Brain pericyte (primary cell): ENCODE measurements around the gene CDCA5.
"Not testable (repeated sequence)": the region's sequence is repeated elsewhere in the genome, so short reads cannot be mapped to it uniquely, and the experiment has no call there.

Source experiments
- DNase-seq: peaks from one replicate; pipeline ENCODE4 v3.0.0-alpha.2; 2012; ENCODE audit warnings: low read depth, low spot score

Gene CDCA5

GRCh38 chr11:65118891-65119669 lies 35.2 kb upstream of the CDCA5 start:
- not testable (repeated sequence) for DNase-seq

DNA sequence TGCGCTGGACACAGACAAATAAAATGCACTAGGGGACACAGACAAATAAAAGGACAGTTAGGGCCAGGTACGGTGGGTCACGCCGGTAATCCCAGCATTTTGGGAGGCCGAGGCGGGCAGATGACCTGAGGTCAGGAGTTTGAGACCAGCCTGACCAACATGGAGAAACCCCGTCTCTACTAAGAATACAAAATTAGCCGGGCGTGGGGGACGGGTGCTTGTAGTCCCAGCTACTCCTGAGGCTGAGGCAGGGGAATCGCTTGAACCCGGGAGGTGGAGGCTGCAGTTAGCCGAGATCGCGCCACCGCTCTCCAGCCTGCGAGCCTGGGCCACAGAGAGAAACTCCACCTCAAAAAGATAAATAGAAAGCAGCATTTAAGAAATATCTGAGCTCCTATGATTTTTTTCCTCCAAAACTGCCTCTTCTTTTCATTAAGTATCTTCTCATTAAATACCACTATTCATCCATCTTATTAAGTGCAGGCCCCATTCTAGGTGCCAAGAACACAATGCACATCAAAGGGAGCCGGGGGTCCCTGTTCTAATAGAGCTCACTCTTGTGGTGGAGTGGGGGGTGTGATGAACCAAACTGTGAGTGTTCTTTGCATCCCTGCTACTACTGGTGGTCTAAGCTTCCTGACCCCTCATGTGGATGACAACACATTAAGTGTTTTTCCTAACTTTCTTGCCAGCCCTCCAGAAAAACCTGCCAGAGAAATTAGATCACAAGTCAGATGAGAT lies 34.4 kb upstream of the CDCA5 start:
- DNase-seq: no peak

DNA sequence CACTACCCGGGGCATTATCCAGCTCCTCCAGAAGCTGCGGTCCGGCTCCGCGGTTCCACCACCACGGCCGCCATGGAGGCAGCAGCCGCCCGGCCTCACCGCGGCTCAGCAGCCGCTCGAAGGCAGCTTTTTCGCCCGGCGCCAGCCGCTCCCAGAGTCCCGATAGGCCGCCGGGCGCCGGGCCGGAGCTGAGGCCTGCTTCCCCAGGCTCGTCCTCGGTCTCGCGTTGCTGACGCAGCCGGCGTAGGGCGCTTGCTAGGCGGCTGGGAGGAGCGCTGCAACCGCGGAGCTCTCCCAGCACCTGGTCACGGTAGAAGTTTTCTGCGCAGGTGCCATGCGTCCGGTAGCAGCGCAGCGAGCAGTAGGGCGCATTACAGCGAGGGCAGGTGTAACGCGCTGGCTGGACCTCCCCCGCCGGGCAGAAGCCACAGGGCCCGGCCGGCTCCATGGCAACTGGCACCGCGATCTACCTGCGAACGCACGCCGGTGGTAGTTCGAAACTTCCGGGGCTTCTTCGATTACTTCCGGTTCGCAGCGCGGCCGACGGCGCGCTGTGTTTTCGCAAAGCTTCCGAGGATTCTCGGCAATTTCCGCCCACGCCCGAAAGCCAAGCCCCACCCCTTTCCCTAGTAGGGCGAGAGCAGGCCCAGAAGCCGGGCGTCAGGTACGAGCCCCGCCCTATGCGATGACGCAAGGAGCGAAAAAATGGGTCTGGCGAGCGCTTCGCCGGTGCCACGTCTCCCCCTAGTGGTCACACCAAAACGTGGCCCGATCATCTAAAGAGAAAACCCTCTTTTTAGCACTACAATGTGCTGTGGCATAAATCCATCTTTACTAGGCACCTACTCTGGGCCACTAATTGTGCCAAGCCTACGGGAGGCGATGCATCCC lies 33.6 kb upstream of the CDCA5 start, which contains the start of gene ZNHIT2:
Gene ZNHIT2 (minus strand): TSS at position 496 of the 891 bp plus-strand sequence. CDS start 48 bp downstream, at position 448.
- peak; percentile 97 for DNase-seq

- DNase-seq: no peak
Observed at GRCh38 chr11:65116370-65117205, 32.7 kb upstream of the CDCA5 start.

DNA sequence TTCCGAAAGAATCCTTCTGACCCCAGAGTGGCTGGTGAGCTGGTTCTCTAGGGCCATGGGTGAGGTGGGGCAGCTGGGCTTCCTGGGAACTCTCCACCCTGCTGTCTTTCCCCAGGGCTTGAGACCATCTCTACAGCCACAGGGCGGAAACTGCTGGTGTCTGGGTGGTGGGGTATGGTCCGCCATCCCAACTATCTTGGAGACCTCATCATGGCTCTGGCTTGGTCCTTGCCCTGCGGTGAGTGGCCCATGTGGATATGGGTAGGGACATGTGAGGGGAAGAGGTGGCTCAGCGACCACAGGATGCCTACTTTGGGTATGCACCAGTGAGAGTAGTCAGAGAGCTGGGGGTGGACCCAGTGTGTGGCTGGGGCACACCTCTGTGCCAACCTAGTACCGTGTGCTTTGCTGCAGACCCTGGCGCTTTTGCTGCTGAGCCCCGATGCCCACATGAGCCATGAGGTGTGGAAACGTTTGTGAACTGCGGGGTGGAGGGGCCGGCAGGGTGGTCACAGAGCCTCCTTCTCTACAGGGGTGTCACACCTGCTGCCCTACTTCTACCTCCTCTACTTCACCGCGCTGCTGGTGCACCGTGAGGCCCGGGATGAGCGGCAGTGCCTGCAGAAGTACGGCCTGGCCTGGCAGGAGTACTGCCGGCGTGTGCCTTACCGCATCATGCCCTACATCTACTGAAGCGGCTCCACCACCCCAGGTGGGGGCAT lies 31.7 kb upstream of the CDCA5 start:
- no peak for DNase-seq

DNA sequence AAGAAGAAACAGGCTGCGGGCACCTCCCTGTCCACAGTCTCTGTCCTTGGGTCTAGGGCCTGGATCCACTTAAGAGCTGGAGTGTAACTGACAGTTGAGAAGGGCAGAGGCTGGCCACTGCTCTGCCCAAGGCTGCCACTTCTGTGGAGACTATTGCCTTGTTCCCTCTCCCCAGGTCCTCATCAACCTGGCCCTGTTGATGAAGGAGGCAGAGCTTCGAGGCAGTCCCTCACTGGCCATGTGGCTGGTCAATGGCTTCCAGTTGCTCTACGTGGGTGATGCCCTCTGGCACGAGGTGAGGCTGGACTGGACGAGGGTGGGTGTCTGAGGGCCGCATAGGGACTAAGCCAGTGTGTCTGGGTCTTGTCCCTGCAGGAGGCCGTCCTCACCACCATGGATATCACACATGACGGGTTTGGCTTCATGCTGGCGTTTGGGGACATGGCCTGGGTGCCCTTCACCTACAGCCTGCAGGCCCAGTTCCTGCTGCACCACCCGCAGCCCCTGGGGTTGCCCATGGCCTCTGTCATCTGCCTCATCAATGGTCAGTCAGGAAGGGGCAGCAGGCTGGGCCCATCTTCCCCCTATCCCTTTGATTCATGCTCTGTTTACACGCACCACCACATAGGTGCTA lies 30.8 kb upstream of the CDCA5 start:
- DNase-seq: no peak

GRCh38 chr11:65113839-65114238 lies 30.0 kb upstream of the CDCA5 start:
- DNase-seq: no peak

GRCh38 chr11:65113361-65113756 lies 29.5 kb upstream of the CDCA5 start:
- DNase-seq: no peak

DNA sequence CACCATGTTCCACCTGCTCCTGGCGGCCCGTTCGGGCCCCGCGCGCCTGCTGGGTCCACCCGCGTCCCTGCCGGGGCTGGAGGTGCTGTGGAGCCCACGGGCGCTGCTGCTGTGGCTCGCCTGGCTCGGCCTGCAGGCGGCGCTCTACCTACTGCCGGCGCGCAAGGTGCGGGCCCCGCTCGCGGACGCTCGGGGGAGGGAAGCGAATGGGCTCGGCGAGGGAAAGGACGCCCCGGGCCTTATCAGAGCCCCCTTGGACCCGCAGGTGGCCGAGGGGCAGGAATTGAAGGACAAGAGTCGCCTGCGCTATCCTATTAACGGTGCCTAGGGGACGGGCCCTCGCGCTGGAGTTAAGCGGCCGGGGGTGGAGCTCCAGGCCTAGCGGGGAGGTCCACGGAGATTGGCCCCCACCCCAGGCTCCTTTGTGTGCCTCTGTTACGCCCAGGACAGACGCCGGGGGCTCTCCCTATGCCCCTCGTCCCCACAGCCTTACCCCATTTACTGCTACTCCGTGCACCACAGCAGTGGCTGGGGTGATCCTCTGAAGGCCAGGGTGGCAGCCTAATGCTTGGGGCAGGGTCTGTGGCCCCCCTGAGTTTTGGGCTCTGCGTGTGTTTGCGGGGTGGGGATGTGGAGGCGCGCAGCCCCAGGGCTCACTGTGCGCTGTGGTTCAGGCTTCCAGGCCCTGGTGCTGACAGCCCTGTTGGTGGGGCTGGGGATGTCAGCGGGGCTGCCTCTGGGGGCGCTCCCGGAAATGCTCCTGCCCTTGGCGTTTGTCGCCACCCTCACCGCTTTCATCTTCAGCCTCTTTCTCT lies 28.9 kb upstream of the CDCA5 start:
- no peak for DNase-seq

DNA sequence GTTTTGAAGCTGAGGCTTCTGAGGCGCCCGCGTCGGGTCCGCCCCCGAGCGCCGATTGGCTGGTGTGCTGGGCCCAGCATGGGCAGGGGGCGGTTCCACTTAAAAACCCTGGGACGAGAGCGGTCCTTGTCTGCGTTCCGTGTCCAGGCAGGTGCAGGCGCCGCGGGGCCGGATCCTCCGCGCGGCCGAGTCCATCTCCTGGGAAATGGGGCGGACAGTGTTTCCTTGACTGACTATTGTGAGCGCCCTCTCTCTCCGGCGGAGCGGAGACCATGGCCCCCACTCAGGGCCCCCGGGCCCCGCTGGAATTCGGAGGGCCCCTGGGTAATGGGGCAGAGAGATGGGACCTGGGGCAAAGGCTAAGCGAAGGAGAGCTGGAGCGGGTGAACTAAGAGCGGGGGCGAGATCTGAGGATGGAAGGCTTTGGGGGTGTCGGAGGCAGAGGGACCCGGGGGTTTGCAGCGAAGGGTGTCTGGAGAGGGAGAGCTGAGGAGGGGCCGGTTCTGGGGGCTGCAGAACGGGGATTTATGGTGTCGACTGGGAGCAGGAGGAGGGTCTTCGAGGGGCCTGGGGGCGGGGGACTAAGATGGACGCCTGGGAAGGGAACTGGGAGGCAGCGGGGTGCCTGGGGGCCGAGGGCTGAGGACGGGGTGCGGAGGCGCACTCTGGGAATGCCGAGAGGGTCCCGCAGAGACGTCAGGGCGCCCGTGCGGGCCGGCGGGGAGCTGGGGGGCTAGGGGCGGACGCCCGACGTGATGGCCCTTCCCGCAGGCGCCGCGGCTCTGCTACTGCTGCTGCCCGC lies 28.1 kb upstream of the CDCA5 start, which contains the start of gene TM7SF2:
Gene TM7SF2 (plus strand): TSS at position 129 of the 802 bp plus-strand sequence. CDS start 144 bp downstream, at position 273.
- peak; percentile 56 for DNase-seq

- no peak for DNase-seq
Observed at GRCh38 chr11:65111159-65111743, 27.4 kb upstream of the CDCA5 start.

DNA sequence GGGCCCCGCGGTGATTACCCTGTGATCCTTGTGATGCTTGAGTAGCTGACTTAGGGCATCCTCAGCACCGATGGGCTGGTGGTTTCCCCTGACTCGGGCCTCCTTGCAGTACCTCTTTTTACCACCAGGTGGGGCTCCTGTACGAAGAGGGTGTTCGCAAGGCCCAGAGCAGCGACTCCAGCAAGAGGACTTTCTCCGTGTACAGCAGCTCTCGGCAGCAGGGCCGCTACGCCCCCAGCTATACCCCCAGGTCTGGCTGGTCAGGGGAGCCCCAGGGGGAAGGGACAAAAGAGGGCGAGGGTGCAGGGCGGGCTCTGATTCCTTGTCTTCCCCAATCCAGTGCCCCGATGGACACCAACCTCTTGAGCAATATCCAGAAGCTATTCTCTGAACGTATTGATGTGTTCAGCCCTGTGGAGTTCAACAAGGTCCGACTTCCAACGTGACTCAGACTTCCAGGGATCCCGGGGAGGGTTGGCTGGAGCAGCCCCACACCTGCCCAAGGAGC lies 26.6 kb upstream of the CDCA5 start:
- DNase-seq: peak; percentile 63

DNA sequence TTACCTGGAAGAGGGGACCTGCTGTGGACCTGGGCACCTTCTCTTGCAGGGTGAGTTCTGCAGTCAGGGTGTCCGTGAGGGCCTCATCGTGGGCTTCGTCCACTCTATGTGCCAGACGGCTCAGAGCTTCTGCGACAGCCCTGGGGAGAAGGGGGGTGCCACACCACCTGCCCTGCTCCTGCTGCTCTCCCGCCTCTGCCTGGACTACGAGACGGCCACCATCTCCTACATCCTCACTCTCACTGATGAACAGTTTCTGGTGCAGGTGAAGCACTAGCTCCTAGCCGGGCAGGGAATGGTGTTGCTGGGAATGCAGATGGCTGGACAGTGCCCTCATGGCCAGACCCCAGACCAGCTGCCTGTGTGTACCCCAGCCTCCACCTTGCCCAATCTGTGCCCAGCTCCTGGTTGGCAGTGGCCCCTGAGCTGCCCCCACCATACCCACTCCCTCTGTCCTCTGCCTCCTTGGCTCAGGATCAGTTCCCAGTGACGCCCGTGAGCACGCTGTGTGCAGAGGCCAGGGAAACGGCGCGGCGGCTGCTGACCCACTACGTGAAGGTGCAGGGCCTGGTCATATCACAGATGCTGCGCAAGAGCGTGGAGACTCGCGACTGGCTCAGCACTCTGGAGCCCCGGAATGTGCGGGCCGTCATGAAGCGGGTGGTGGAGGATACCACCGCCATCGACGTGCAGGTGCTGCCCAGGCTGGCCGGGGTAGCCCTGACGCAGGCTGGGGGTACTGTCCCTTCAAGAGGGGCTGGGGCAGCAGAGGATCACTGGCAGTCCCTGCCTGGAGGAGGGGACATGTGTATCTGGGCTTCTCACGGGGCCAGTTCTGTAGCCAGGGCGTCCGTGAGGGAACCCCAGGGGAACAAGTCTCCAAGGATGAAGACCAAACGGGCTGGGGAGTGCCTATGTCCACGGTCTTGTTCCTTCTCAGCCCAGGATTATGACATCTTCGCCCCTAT lies 25.7 kb upstream of the CDCA5 start:
- DNase-seq: no peak

GRCh38 chr11:65108469-65109123 lies 24.8 kb upstream of the CDCA5 start:
- no peak for DNase-seq

GRCh38 chr11:65107751-65108468 lies 24.1 kb upstream of the CDCA5 start:
- DNase-seq: no peak
